PC-9 (cell line): ENCODE data around the gene MACC1.
A peak's percentile ranks its signal among the peaks of the same experiment; 100 is the strongest.

Source experiments
- EZH2 ChIP-seq: fragments of 200-600 bp; sonication (generic); IDR thresholded peaks from 2 replicates; pipeline ENCODE4 v1.8.0; 2017; ENCODE audit warnings: antibody characterized with exemption, low read depth
- TF ChIP-seq, protein P1 (sequence below): fragments of 200-600 bp; sonication (generic); conservative IDR thresholded peaks from 2 replicates; pipeline ENCODE4 v1.6.1; 2017; ENCODE audit warnings: mixed run types, antibody characterized with exemption, mild to moderate bottlenecking, moderate library complexity

DNA sequence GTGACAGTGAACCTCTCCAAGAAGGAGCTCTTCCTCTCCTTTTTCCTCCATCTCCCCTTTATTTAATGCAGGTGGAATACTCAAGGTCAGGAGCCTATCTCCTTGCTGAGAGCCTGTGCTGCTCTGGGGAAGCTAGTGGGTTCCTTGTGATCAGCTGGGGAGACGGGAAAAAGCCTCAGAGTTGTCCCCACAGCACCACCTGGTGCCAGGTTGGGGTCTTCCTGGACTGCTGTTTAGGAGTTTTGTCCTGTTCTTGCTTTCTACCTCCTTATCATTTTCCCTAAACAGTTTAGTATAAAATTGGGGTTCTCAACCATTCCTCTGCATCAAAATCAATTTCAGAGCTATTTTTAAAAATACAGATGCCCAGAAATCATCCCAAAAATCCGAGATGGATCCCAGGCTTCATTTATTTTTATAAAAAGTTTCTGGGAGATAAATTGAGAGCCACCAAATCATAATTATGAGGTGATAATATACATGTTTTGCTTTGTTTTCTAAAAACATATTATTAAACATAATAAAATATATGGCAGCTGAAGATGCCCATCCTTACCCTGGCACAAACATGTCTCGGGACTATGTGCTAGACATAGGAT lies 44.3 kb downstream of the MACC1 start:
- TF ChIP-seq EZH2 = no peak
- TF ChIP-seq, protein P1, sequence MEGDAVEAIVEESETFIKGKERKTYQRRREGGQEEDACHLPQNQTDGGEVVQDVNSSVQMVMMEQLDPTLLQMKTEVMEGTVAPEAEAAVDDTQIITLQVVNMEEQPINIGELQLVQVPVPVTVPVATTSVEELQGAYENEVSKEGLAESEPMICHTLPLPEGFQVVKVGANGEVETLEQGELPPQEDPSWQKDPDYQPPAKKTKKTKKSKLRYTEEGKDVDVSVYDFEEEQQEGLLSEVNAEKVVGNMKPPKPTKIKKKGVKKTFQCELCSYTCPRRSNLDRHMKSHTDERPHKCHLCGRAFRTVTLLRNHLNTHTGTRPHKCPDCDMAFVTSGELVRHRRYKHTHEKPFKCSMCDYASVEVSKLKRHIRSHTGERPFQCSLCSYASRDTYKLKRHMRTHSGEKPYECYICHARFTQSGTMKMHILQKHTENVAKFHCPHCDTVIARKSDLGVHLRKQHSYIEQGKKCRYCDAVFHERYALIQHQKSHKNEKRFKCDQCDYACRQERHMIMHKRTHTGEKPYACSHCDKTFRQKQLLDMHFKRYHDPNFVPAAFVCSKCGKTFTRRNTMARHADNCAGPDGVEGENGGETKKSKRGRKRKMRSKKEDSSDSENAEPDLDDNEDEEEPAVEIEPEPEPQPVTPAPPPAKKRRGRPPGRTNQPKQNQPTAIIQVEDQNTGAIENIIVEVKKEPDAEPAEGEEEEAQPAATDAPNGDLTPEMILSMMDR = peak; percentile 65
